HS-27A (cell line): ENCODE measurements around the gene PITPNM2.

Experiments used
- DNase-seq: peaks from one replicate; pipeline ENCODE4 v3.0.0-alpha.2; 2012; ENCODE audit warnings: low read depth, missing footprints

PITPNM2 gene

GRCh38 chr12:123150744-123151456 is at the start of gene PITPNM2:
Gene PITPNM2 (minus strand): TSS chr12:123151090. CDS start chr12:123034590, 116,500 bp downstream.
- DNase-seq: no peak

- no peak for DNase-seq
These were observed 49.5 kb upstream of the PITPNM2 start for GRCh38 chr12:123200414-123200813.

- no peak for DNase-seq
These were observed 49.0 kb upstream of the PITPNM2 start for GRCh38 chr12:123199936-123200335.

- DNase-seq: no peak
These were observed 36.7 kb upstream of the PITPNM2 start for GRCh38 chr12:123187637-123188036.

GRCh38 chr12:123180171-123180570 is 29.3 kb upstream of the PITPNM2 start:
- no peak for DNase-seq

GRCh38 chr12:123171967-123172366 is 21.1 kb upstream of the PITPNM2 start:
- no peak for DNase-seq

- no peak for DNase-seq
These were observed 16.4 kb upstream of the PITPNM2 start for GRCh38 chr12:123167329-123167728.

- DNase-seq: no peak
These were observed 14.6 kb upstream of the PITPNM2 start for GRCh38 chr12:123165537-123165936.

GRCh38 chr12:123164710-123165261 is 13.9 kb upstream of the PITPNM2 start:
- DNase-seq: no peak

- DNase-seq: no peak
These were observed 13.3 kb upstream of the PITPNM2 start for GRCh38 chr12:123164222-123164621.

- no peak for DNase-seq
These were observed 12.3 kb upstream of the PITPNM2 start for GRCh38 chr12:123163227-123163626.

GRCh38 chr12:123160801-123161487 is 10.1 kb upstream of the PITPNM2 start:
- no peak for DNase-seq

- DNase-seq: no peak
These were observed 3.0 kb upstream of the PITPNM2 start for GRCh38 chr12:123153906-123154305.

GRCh38 chr12:123152833-123153232 is 1.9 kb upstream of the PITPNM2 start:
- DNase-seq: no peak

- DNase-seq: no peak
These were observed 866 bp upstream of the PITPNM2 start for GRCh38 chr12:123151457-123152454.

GRCh38 chr12:123150275-123150743 is 581 bp downstream of the PITPNM2 start:
- no peak for DNase-seq

- no peak for DNase-seq
These were observed 1.2 kb downstream of the PITPNM2 start for GRCh38 chr12:123149501-123150274.

- DNase-seq: no peak
These were observed 1.8 kb downstream of the PITPNM2 start for GRCh38 chr12:123149088-123149487.

- no peak for DNase-seq
These were observed 2.2 kb downstream of the PITPNM2 start for GRCh38 chr12:123148655-123149054.

GRCh38 chr12:123148223-123148622 is 2.7 kb downstream of the PITPNM2 start:
- no peak for DNase-seq

- no peak for DNase-seq
These were observed 5.7 kb downstream of the PITPNM2 start for GRCh38 chr12:123145211-123145610.
